Keratinocyte (primary cell): Measurements from ENCODE around the gene PPP1R7. TPM values are rescaled to one million over a fixed set of nuclear protein-coding genes. Genes with fewer than 3 reads are reported as not detected.

Experiments
- DNase-seq: peaks from one replicate; pipeline ENCODE4 v3.0.0-alpha.2; 2011; ENCODE audit warnings: low read depth, missing footprints, low spot score
- FAIRE-seq: peaks from 2 replicates; lab custom pipeline; 2011; peaks lifted over from hg19 to GRCh38; lab: Jason Lieb, UNC
- H2AFZ ChIP-seq: 2 replicates; pipeline ENCODE4 v1.6.0; 2012; ENCODE audit warnings: low read length, control low read depth, inconsistent platforms; ENCODE audit not compliant: control insufficient read depth
- H3K27ac ChIP-seq: 2 replicates; pipeline ENCODE4 v1.5.1; 2011; ENCODE audit warnings: low read length; ENCODE audit not compliant: control insufficient read depth, insufficient read depth
- H3K27me3 ChIP-seq: 3 replicates; pipeline ENCODE4 v1.6.0; 2011; ENCODE audit warnings: low read length; ENCODE audit not compliant: control insufficient read depth, insufficient read depth; ENCODE audit errors: extremely low read depth
- H3K36me3 ChIP-seq, 2 experiments: 2 replicates in 1 of 2; 3 replicates in 1 of 2; pipeline ENCODE4 v1.5.1; 2011; ENCODE audit warnings: low read length in 2 of 2, mild to moderate bottlenecking in 1 of 2; ENCODE audit not compliant: control insufficient read depth in 2 of 2, insufficient read depth in 2 of 2; ENCODE audit errors: extremely low read depth in 1 of 2
- H3K4me1 ChIP-seq: 3 replicates; pipeline ENCODE4 v1.5.1; 2011; ENCODE audit warnings: low read length; ENCODE audit not compliant: control insufficient read depth, insufficient read depth; ENCODE audit errors: extremely low read depth
- H3K4me2 ChIP-seq: 3 replicates; pipeline ENCODE4 v1.6.0; 2011; ENCODE audit warnings: low read depth, low read length; ENCODE audit not compliant: control insufficient read depth, insufficient read depth; ENCODE audit errors: extremely low read depth
- H3K4me3 ChIP-seq, 3 experiments: fragments of 200-600 bp in 1 of 3; sonication (generic) in 1 of 3; 2 replicates in 2 of 3; 3 replicates in 1 of 3; pipeline ENCODE4 v1.5.1; 2011 to 2016; ENCODE audit warnings: low read length in 3 of 3, mild to moderate bottlenecking in 3 of 3, control low read depth in 2 of 3, inconsistent platforms in 1 of 3, low read depth in 1 of 3, mixed read lengths in 1 of 3, mixed run types in 1 of 3, moderate library complexity in 1 of 3; ENCODE audit not compliant: control insufficient read depth in 2 of 3, insufficient read depth in 2 of 3; ENCODE audit errors: extremely low read depth in 1 of 3
- H3K79me2 ChIP-seq: 2 replicates; pipeline ENCODE4 v1.6.0; 2012; ENCODE audit warnings: low read length; ENCODE audit not compliant: control insufficient read depth, insufficient read depth
- H3K9ac ChIP-seq: 3 replicates; pipeline ENCODE4 v1.6.0; 2011; ENCODE audit warnings: low read length; ENCODE audit not compliant: control insufficient read depth, insufficient read depth; ENCODE audit errors: extremely low read depth
- H3K9me1 ChIP-seq: 3 replicates; pipeline ENCODE4 v1.6.0; 2011; ENCODE audit warnings: low read length; ENCODE audit not compliant: control insufficient read depth, insufficient read depth; ENCODE audit errors: extremely low read depth
- H3K9me3 ChIP-seq: 2 replicates; pipeline ENCODE4 v1.5.1; 2012; ENCODE audit warnings: low read depth, low read length; ENCODE audit not compliant: control insufficient read depth
- H4K20me1 ChIP-seq: 3 replicates; pipeline ENCODE4 v1.6.0; 2011; ENCODE audit warnings: low read length; ENCODE audit not compliant: control insufficient read depth, insufficient read depth; ENCODE audit errors: extremely low read depth
- CTCF ChIP-seq, 3 experiments: IDR thresholded peaks in 1 of 3; conservative IDR thresholded peaks in 1 of 3; optimal IDR thresholded peaks in 1 of 3; 2 replicates in 2 of 3; 3 replicates in 1 of 3; pipeline versions ENCODE3 to v1.5.1; 2011; ENCODE audit warnings: low read length in 3 of 3, mild to moderate bottlenecking in 3 of 3, moderate library complexity in 2 of 3, control low read depth in 1 of 3, inconsistent platforms in 1 of 3; ENCODE audit not compliant: insufficient read depth in 2 of 3; ENCODE audit errors: extremely low read depth in 1 of 3
- EZH2 ChIP-seq: IDR thresholded peaks from one replicate; pipeline ENCODE4 v1.6.1; 2012; ENCODE audit warnings: inconsistent platforms, mild to moderate bottlenecking, low read length, moderate library complexity
- dilution Hi-C: fragments of 300-500 bp; cut with MboI; formaldehyde crosslinking; loops from one replicate; pipeline ENCODE4 v1.7.0; 2020; ENCODE audit warnings: low sequenced_read_pairs; ENCODE audit not compliant: extremely low pct_ligation_motif_present
- polyA plus RNA-seq, 5 experiments: library from polyadenylated mRNA; depleted of rRNA in 3 of 5; stranded (reverse) in 3 of 5; stranded (forward) in 1 of 5; unstranded in 1 of 5; fragments of >200 nt; gene quantifications; 1 replicate in 1 of 5; 2 replicates in 3 of 5; 3 replicates in 1 of 5; pipeline versions ENCODE4 v1.2.1 to v1.2.3, GENCODE V29; 2011 to 2012; ENCODE audit warnings: missing spikeins in 2 of 5, low read depth in 1 of 5, low replicate concordance in 1 of 5

PPP1R7 gene
- polyA plus RNA-seq, 1 donor (not counting 4 experiments of a cell fraction or from before 2014, with no cell fraction given), result 84.9 TPM

GRCh38 chr2:241168366-241168765, 18.1 kb downstream of the PPP1R7 start:
- no peak overlapping the region for H2AFZ ChIP-seq
- no peak overlapping the region for H3K9ac ChIP-seq
- FAIRE-seq (no peak), DNase-seq (no peak)
- no peaks in the 10 kb centered on the region for H3K27me3 ChIP-seq
- H3K9me1 ChIP-seq, result no peaks in the 10 kb centered on the region
- H3K4me2 ChIP-seq, result no peak overlapping the region
- H3K4me3 ChIP-seq, result no peak overlapping the region
- peaks cover 2% of the 10 kb centered on the region for H3K9me3 ChIP-seq
- H3K27ac ChIP-seq, result no peak overlapping the region
- TF ChIP-seq EZH2, result no peak
- TF ChIP-seq CTCF (optimal IDR thresholded peaks at IDR 0.05 in 1 of 3, IDR thresholded peaks at IDR 0.05 in 1 of 3, conservative IDR thresholded peaks at IDR 0.05 in 1 of 3; ENCODE audit: extremely low read depth in 1 of 3, insufficient read depth in 2 of 3, low read length in 3 of 3), result no peak
- H3K36me3 ChIP-seq, result peaks cover 32 to 43% of the 10 kb centered on the region in 2 experiments
- no peaks in the 10 kb centered on the region for H3K79me2 ChIP-seq
- no peaks in the 10 kb centered on the region for H3K4me1 ChIP-seq
- dilution Hi-C loops, result no loop called here
- peaks cover 3% of the 10 kb centered on the region for H4K20me1 ChIP-seq

DNA sequence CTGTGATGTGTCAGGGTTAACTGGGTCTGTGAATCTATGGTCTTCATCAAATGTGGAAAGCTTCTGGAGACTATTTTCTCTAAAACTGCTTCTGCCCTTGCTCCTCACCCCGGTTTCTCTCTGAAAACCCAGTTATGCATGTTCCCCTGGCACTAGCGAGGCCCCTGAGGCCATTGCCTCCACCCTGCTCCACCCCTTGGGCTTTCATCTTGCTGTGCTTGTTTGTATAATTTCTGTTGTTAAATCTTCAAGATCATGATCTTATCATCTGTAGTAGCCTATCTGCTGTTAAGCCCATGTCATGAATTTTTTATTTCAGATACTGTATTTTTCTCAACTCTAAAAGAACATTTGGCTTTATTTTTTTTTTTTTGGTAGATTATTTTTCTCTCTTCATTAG, 23.3 kb downstream of the PPP1R7 start:
- Histone ChIP-seq H4K20me1 (no peaks in the 10 kb centered on the region), H3K27ac (no peak overlapping the region), H3K4me3 (no peak overlapping the region), H3K9ac (no peak overlapping the region), H3K4me1 (no peaks in the 10 kb centered on the region), H3K9me3 (peaks cover 2% of the 10 kb centered on the region), H3K4me2 (no peak overlapping the region), H3K27me3 (no peaks in the 10 kb centered on the region), H3K9me1 (no peaks in the 10 kb centered on the region), H3K79me2 (no peaks in the 10 kb centered on the region), H3K36me3 (peaks cover 16 to 20% of the 10 kb centered on the region in 2 experiments), H2AFZ (no peak overlapping the region)
- TF ChIP-seq CTCF (optimal IDR thresholded peaks at IDR 0.05 in 1 of 3, IDR thresholded peaks at IDR 0.05 in 1 of 3, conservative IDR thresholded peaks at IDR 0.05 in 1 of 3; ENCODE audit: extremely low read depth in 1 of 3, insufficient read depth in 2 of 3, low read length in 3 of 3) (no peak), EZH2 (no peak)
- no peak for FAIRE-seq
- dilution Hi-C loops, result no loop called here
- no peak for DNase-seq
